Heart right ventricle (tissue), 16 donors: ENCODE results near the gene ZNF8. TPM values are rescaled to one million over a fixed set of nuclear protein-coding genes. Genes with fewer than 3 reads are reported as not detected.

Experiments used
- ATAC-seq, 8 donors: fragments of 200-7000 bp; cut with Tn5 transposase; one replicate each; pipeline ENCODE4 v1.9.1; 2020; ENCODE audit warnings: mild to moderate bottlenecking in 8 of 8, moderate library complexity in 8 of 8, moderate number of reproducible peaks in 1 of 8
- DNase-seq, 2 donors: peaks; one replicate each; pipeline ENCODE4 v3.0.0-alpha.2; 2020
- H3K27ac ChIP-seq, 10 donors: fragments of 200-600 bp; sonication (generic) in 2 of 10; one replicate each; pipeline versions ENCODE4 v1.5.0 to v1.8.0; 2020 to 2022; ENCODE audit warnings: mild to moderate bottlenecking in 3 of 10
- H3K27me3 ChIP-seq, 7 donors: fragments of 200-600 bp; one replicate each; pipeline ENCODE4 v1.8.0; 2021 to 2022; ENCODE audit warnings: mild to moderate bottlenecking in 2 of 7
- H3K36me3 ChIP-seq, 9 donors: fragments of 200-600 bp; sonication (generic) in 1 of 9; one replicate each; pipeline versions ENCODE4 v1.5.0 to v1.8.0; 2020 to 2022; ENCODE audit warnings: mild to moderate bottlenecking in 2 of 9
- H3K4me1 ChIP-seq, 9 donors: fragments of 200-600 bp; sonication (generic) in 1 of 9; one replicate each; pipeline versions ENCODE4 v1.5.0 to v1.8.0; 2020 to 2022; ENCODE audit warnings: mild to moderate bottlenecking in 4 of 9
- H3K4me3 ChIP-seq, 10 donors: fragments of 200-600 bp; sonication (generic) in 2 of 10; one replicate each; pipeline versions ENCODE4 v1.5.0 to v1.8.0; 2020 to 2022; ENCODE audit warnings: mild to moderate bottlenecking in 7 of 10, moderate library complexity in 2 of 10
- H3K9me3 ChIP-seq, 11 donors: fragments of 200-600 bp in 10 of 11; sonication (generic) in 2 of 11; one replicate each; pipeline versions ENCODE4 v1.5.0 to v1.8.0; 2013 to 2022; ENCODE audit warnings: mild to moderate bottlenecking in 2 of 11, control low read depth in 1 of 11, moderate library complexity in 1 of 11
- WGBS, 2 donors: extraction: QIAGEN DNeasy Blood & Tissue Kit; methylation state at CpG; one replicate each; pipeline ENCODE4 v1.1.7; 2013; ENCODE audit warnings: inconsistent platforms in 1 of 2; 5-methylcytosine and 5-hydroxymethylcytosine counted together
- intact Hi-C, 10 donors: fragments of 100-400 bp; cut with DNase I; formaldehyde crosslinking; loops; one replicate each; pipeline versions ENCODE4 v1.11.1 to v1.14.2; 2022
- polyA plus RNA-seq, 2 donors: library from polyadenylated mRNA; stranded (reverse); fragments of 200-250 nt; gene quantifications; one replicate each; pipeline ENCODE4 v1.2.3, GENCODE V29; 2013
- total RNA-seq, 10 donors: library from RNA; stranded (reverse); fragmentation: NEBNext Ultra II Directional in 3 of 10; extraction: Animal tissue kit (Norgen Biotek cat#: 25700) in 3 of 10; gene quantifications; one replicate each; pipeline versions ENCODE4 v1.2.1 to v1.2.4, GENCODE V29; 2021 to 2023
- TF ChIP-seq, protein P1 (sequence below), 9 donors: fragments of 200-600 bp; sonication (generic) in 2 of 9; IDR thresholded peaks; one replicate each; pipeline versions ENCODE4 v1.5.0 to v1.8.0; 2021 to 2022; ENCODE audit warnings: antibody characterized with exemption in 9 of 9, mild to moderate bottlenecking in 5 of 9, moderate library complexity in 1 of 9
- donor health status: Arrhythmogenic right ventricular cardiomyopathy.
- donor health status: ischemic (EF 13 %, LVEDD 7.1; RV severe dilation, severe dysfunction).
- donor health status: healthy with polysubstance abuse.
- donor health status: DM: no; HTN: yes; CAD: no.
- donor health status: DM: no; HTN: no; CAD: no.
- donor health status: ischemic (EF 25% LVEDD 6.9; RV normal size, moderate dysfunction).
- donor health status: ischemic (EF 25% LVEDD 5.7; RV mildly dilated, moderate dysfunction).
- donor health status: healthy.
- donor health status: DM: yes; HTN: yes; CAD: no.
- donor health status: Ischemic cardiomyopathy.
- donor health status: ischemic (EF 35%, LVEDD 5.7; RV mildly dilated, moderate dysfunction).
- donor health status: nonischemic (EF 11% LVEDD 7.7; RV severe dilation, severe dysfunction).
- donor health status: DM: yes; HTN: yes; CAD: no.
- donor health status: PGD.
- donor health status: ischemic (EF 29% LVEDD 5.4; RV normal size, mild dysfunction).
- donor health status: nonischemic (EF 23%, LVEDD 6.1; RV moderate dilation, normal function).

The ZNF8 gene
- total and polyA plus RNA-seq, 12 donors = 1.4 to 6.2 (median 5.3) TPM

DNA sequence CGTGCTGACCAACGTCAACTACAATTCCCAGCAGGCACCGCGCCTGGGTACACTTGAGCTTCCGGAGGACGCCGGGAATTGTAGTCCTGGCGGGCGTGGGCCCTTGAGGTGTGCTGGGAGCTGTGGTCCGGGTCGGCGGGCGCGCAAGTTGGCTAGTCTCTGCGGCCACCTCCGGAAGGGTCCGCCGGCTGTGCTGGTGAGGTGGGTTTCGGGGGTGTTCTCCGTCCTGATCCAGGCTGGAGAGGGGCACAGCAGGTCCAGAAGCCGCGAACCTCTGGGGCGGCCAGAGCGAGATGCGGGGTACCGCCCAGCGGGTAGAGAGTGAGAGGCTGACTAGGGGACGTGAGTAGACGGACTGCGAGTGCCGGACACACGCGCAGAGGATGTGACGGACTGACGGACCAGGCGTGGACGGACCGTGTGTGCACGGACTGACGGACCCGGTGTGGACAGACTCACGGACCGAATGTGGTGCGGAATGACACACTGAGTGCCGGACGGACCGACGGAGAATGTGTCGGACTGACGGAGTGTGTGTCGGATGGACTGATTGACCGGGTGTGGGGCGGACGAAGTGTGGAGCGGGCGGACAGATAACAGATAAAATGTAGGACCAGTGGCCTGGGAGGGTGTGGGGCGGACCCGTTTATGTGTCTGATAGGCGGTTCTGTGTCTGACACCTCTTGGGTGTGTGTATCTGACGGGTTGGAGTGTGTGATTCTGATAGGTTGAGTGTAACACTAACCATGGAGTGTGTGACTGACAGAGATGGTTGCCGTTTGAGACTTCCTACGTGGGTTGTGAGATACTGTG is 48.4 kb downstream of the ZNF8 start, which contains the start of gene ZSCAN22:
ZSCAN22 (plus strand) TSS at position 81 of the 813 bp plus-strand sequence. CDS start 7,809 bp downstream, outside the sequence.
- peaks cover 10 to 33% (median 26%) of the 10 kb centered on the region in 9 donors for H3K4me1 ChIP-seq
- no peaks in the 10 kb centered on the region for H3K27me3 ChIP-seq
- DNase-seq (peak; percentile 96 to 98), ATAC-seq (peak; percentile 98 to 99 (median 98))
- TF ChIP-seq, protein P1, sequence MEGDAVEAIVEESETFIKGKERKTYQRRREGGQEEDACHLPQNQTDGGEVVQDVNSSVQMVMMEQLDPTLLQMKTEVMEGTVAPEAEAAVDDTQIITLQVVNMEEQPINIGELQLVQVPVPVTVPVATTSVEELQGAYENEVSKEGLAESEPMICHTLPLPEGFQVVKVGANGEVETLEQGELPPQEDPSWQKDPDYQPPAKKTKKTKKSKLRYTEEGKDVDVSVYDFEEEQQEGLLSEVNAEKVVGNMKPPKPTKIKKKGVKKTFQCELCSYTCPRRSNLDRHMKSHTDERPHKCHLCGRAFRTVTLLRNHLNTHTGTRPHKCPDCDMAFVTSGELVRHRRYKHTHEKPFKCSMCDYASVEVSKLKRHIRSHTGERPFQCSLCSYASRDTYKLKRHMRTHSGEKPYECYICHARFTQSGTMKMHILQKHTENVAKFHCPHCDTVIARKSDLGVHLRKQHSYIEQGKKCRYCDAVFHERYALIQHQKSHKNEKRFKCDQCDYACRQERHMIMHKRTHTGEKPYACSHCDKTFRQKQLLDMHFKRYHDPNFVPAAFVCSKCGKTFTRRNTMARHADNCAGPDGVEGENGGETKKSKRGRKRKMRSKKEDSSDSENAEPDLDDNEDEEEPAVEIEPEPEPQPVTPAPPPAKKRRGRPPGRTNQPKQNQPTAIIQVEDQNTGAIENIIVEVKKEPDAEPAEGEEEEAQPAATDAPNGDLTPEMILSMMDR (IDR thresholded peaks at IDR 0.05) = no peak
- H3K36me3 ChIP-seq = peaks cover 0 to 8% (median 0%) of the 10 kb centered on the region in 9 donors
- H3K27ac ChIP-seq = peak within 1 kb of the TSS; percentile 81 to 96 (median 92)
- peak within 1 kb of the TSS; percentile 52 to 79 (median 71) for H3K4me3 ChIP-seq
- H3K9me3 ChIP-seq = no peaks in the 10 kb centered on the region
- intact Hi-C loops = loop anchor here in 2 of 10 donors (2.0 to 5.0 kb wide), 2 partner anchors 60 to 145 kb away; partner anchors contain the start of genes RPS5 (in 1 of the 2) and ZNF274 (in 1 of the 2)
- 0% methylated on average over 62 of the region's 62 CpGs for WGBS, 2 donors

DNA sequence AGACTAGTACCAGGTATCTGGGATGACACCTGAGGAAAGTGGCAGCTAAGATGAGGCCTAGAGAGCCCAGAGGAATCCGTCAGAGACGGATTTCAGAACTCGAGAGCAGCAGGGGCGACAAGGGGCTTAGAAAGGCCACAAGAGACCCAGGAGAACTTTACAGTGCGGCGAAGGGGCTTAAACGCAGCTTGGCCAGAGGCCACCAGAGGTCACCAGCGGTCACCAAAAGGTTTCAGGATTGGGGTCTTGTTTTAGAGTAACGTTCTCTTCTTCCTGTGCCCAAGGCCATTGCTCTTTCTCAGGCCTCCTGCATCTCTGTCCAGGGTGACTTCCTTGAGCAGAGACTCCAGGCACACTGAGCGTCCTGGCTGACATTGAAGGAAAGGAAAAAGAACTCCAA is 50.2 kb downstream of the ZNF8 start:
- WGBS, 2 donors = 53 to 69% methylated on average over 10 of the region's 10 CpGs
- intact Hi-C loops = loop anchor here in 1 of 10 donors (5.0 kb wide), 1 partner anchor 147 kb away; the partner anchor contains the start of gene ZNF274
- no peaks in the 10 kb centered on the region for H3K9me3 ChIP-seq
- H3K4me1 ChIP-seq = peaks cover 10 to 33% (median 26%) of the 10 kb centered on the region in 9 donors
- ATAC-seq (no peak), DNase-seq (no peak)
- no peaks in the 10 kb centered on the region for H3K27me3 ChIP-seq
- H3K36me3 ChIP-seq = peaks cover 0 to 3% (median 0%) of the 10 kb centered on the region in 9 donors
- no peak overlapping the region for H3K4me3 ChIP-seq
- no peak overlapping the region for H3K27ac ChIP-seq
- TF ChIP-seq, protein P1 (IDR thresholded peaks at IDR 0.05) = peak in 1 of 9 donors; percentile 12

- H3K27ac ChIP-seq = no peak overlapping the region
- peaks cover 10 to 31% (median 26%) of the 10 kb centered on the region in 9 donors for H3K4me1 ChIP-seq
- no peaks in the 10 kb centered on the region for H3K9me3 ChIP-seq
- DNase-seq (no peak), ATAC-seq (no peak)
- intact Hi-C loops = no loop called here
- no peak overlapping the region for H3K4me3 ChIP-seq
- H3K27me3 ChIP-seq = no peaks in the 10 kb centered on the region
- H3K36me3 ChIP-seq = peaks cover 0 to 11% (median 4%) of the 10 kb centered on the region in 9 donors
- TF ChIP-seq, protein P1 (IDR thresholded peaks at IDR 0.05) = no peak
- 60 to 65% methylated on average over 4 of the region's 4 CpGs for WGBS, 2 donors
Measured at GRCh38 chr19:58330458-58330857, 51.7 kb downstream of the ZNF8 start.

- WGBS, 2 donors = 96 to 100% methylated on average over 1 of the region's 1 CpG
Measured at GRCh38 chr19:58332697-58333096, 53.9 kb downstream of the ZNF8 start.

More at GRCh38 chr19:58332697-58333096, 53.9 kb downstream of the ZNF8 start:
- intact Hi-C loops = no loop called here
- no peak overlapping the region for H3K27ac ChIP-seq
- no peak overlapping the region for H3K4me3 ChIP-seq
- ATAC-seq = no peak
- no peak for DNase-seq
- H3K9me3 ChIP-seq = no peaks in the 10 kb centered on the region
- TF ChIP-seq, protein P1 (IDR thresholded peaks at IDR 0.05) = no peak
- H3K27me3 ChIP-seq = no peaks in the 10 kb centered on the region
- peaks cover 0 to 29% (median 10%) of the 10 kb centered on the region in 9 donors for H3K36me3 ChIP-seq
- H3K4me1 ChIP-seq = peaks cover 3 to 19% (median 14%) of the 10 kb centered on the region in 9 donors
